NCI-H2107 treated with DMSO at 0.1 percent for 48 hours (cell line): ENCODE data around the gene TUBGCP2.

Source experiments
- DNase-seq: peaks from one replicate; lab custom pipeline; 2025; ENCODE audit not compliant: unreplicated experiment; lab: John Stamatoyannopoulos, UW

The TUBGCP2 gene

DNA sequence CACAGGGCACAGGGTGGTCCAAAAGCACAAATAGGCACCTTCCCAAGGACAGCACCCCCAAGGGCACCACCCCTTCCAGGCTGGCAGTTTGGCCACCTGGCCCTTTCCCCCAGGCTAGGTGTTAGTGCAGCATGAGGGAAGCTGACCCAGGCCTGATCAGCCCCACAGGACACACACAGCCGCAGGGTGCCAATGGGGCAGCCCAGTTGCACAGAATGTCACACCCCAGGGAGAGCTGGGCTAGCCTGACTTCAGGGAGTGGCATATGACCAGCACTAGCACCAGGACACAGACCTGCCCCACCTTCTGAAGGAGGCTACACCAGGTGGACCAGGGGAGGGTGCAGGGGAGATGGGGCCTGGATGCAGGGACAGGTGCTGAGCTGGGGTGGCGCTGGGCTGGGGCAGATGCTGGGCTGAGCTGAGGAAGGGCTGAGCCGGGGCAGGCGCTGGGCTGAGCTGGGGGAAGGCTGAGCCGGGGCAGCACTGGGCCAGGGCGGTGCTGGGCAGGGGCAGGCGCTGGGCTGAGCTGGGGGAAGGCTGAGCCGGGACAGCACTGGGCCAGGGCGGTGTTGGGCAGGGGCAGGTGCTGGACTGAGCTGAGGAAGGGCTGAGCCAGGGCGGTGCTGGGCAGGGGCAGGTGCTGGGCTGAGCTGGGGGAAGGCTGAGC, 28.1 kb downstream of the TUBGCP2 start:
- no peak for DNase-seq

GRCh38 chr10:133279326-133280226, 29.1 kb downstream of the TUBGCP2 start:
- no peak for DNase-seq

DNA sequence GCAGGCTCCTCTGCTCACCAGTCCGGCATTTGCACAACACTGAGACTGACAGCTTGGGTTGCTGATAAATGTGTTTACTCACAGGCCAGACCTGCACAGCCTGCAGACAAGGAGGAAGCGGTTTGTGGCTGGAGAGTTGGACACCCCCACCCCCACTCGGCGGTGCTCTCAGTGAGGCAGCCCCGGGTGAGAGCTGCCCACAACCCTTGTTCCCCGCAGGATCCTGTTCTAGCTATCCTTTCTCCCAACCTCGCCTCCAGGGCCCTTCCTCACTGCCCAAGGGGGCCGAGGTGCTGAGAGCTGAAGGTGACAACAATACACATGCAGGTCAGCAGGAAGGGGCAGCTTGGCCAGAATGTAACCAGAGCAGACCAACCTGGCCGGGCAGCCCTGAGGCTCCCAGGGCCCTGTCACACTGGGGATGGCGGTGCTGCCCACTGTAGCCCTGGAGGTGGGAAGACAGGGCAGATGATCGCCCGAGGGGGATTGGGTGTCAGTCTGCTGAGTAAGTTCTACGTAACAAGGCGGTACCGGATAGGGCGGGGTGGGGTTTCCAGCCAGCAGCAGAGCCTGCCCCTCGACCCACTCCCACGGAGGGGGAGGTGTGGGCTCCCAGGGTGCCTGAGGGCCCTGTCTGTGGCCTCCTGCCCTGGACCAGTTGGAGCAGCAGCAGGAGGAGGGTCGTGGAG, 30.0 kb downstream of the TUBGCP2 start:
- no peak for DNase-seq

DNA sequence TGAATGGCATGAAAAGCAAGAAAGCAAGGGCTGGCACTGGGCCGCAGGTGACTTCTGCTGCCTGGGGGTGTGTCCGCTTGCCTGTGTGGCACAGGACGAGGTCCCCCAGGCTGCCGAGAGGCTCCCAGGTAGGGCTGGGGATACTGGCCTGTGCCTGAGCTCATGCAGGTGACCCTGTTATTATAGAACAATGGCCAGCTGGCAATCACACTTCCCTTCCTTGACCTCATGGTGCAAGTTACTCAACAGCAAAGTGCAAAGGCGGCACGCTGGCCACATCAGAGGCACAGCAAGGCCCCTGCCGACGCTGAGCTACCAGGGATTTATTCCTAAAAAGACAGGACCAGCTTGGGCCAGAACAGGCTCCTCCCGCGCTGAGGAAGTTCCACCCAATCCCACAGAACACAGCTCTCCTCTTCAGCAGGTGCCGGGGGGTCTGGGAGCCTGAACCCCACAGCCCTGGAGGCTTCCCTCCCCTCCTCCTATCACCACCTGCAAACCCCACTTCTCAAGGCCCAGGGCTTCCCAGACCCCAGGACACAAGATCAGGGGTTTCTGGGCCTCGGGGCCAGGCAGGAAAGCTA, 30.6 kb downstream of the TUBGCP2 start:
- DNase-seq, result no peak

DNA sequence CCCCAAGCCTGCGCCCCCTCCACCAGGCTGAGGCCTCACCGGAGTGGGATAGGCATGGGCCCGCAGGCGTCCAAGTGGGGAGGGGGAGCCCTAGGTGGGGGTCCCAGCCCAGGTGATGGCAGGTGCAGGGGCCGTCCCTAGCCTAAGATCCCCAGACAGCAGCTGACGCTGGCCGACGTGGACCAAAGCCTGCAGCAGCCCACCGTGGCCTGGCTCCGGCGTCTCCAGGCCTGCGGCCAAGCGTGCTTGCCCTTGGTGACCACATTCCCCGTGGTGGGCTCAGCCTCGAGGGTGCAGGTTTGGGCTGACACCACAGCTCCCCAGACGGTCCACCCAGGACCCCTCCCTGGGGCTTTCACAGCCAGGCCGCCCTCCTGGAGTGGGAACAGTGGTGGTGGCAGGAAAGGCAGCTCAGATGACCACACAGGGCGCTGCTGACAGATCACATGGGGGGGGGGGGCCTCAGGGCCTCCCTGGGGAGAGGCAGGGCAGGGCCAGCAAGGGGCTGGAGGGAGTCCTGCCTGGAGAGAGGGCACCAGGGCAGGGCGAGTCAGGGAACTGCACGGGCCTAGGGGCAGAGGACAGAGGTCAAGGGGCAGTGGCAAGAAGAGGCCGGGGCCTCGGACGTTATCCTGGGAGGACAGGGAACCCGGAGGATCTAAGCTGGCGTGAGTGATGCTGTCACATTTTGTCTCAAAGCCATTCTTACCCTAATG, 31.2 kb downstream of the TUBGCP2 start:
- no peak for DNase-seq

- DNase-seq, result no peak
Measured at GRCh38 chr10:133276435-133277201, 32.1 kb downstream of the TUBGCP2 start, which contains the start of gene ADAM8. Gene ADAM8, minus strand, starts transcription at chr10:133276868. Its CDS starts 51 bp downstream, at chr10:133276817.

DNA sequence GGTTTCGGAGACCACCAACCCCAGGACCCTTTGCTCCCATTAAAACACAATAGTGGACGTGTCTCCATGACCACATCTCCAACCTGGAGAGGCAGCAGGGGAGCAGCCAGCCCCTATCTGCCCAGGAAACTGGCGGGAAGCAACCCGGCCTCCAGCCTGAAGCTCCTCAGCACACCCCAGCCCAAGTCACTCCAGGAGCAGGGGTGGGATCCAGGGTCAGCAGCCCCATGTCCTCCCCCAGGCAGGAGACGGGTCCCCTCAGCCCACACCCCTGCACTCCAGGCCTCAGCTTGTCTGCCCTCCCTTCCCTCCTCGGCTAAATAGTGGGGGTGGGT, 32.6 kb downstream of the TUBGCP2 start:
- no peak for DNase-seq

GRCh38 chr10:133275684-133276092, 33.0 kb downstream of the TUBGCP2 start:
- no peak for DNase-seq

- DNase-seq, result no peak
Measured at GRCh38 chr10:133274751-133275683, 33.7 kb downstream of the TUBGCP2 start.

DNA sequence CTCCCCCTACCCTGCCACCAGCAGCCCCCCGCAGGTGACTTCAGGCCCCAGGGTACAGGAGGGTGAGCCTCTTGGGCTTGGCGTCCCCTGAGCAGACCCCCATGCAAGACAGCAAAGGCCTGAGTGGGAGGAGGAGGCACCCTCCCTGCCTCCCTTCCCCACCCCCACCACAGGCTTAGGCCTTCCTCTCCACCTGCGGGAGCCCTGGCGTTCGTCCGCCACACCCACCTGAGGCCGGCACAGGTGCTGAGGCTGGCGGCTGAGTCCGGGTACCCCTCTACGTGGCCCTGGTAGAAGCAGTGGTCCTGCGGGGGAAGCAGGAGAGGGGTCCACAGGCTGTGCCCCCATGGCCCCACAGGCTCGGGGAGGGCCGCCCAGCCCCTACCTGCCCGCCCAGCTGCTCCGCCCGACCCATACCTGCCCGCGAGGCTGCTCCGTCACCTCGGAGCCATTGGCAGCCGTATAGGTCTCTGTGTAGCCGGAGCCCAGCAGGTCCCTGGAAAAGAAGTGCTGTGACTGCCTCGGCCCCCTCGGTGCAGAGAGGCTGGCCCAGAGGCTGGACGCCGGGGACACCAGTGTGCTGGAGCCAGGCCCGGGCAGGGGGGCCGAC, 35.0 kb downstream of the TUBGCP2 start:
- DNase-seq, result no peak

GRCh38 chr10:133272964-133273420, 35.7 kb downstream of the TUBGCP2 start:
- no peak for DNase-seq

DNA sequence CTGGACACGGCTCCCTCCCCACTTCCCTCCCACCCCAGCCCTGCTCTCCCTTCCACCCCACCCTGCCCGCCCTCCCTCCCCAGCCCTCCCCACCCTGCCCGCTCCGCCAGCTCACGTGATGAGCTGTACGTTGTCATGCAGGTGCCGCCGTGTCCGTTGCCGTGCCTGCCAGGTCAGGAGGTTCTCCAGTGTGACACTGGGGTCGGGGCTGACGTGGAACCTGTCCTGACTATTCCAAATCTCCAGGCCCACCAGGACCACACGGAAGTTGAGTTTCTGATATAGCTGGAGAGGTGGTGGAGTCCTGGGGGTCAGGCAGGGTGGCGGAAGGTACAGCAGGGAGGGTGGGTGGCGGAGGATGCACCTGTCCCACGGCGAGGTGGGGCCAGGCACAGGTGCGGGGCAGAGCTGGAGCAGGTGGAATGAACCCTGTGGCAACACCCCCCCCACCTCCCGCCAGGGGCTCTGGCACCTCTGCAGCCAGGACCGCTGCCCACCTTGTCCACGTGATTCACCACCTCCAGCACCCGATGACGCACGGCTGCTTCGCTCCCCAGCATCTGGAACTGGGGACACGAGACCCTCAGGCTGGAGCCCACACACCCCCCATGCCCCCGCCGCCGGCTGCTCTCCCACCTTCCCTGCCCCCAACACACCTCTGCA, 36.2 kb downstream of the TUBGCP2 start:
- DNase-seq, result no peak

- no peak for DNase-seq
Measured at GRCh38 chr10:133271521-133272300, 37.0 kb downstream of the TUBGCP2 start.

- DNase-seq, result no peak
Measured at GRCh38 chr10:133270773-133271297, 37.8 kb downstream of the TUBGCP2 start.

DNA sequence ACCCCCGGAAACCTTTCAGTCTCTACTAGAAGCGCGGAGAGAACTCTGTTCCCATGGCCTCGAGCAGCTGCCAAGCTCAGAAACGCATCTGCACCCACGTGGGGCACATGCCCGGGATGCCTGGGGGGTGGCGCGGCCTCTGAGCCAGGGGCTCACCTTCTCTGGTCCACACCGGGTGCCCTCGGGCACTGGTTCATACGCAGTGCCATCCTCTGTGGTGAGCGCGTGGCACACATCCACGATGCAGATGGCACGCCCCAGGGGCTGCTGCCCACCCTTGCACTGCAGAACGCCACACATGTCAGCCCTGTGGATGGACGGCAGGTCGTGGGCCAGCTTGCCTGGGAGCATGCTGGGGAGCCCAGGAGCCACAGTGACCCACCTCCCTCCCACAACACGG, 38.5 kb downstream of the TUBGCP2 start:
- no peak for DNase-seq

DNA sequence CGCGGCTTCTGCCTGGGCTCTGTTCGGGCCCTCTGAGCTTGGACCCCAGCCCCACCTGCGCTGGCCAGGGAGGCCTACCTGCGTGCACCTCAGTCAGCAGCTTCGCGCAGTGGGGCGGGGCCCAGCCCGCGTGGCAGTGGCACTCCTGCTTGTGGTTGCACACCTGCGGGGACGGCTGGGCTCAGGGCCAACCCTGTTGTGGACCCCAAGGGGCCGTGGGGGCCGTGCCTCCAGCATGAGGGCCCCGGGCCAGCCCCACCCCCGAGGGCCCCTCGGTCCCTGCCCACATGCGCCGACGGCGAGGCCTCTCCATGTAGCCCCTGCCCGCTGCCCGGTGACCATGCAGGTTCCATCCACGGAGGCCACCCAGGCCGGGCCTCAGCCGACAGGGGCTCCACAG, 39.3 kb downstream of the TUBGCP2 start:
- DNase-seq, result no peak

DNA sequence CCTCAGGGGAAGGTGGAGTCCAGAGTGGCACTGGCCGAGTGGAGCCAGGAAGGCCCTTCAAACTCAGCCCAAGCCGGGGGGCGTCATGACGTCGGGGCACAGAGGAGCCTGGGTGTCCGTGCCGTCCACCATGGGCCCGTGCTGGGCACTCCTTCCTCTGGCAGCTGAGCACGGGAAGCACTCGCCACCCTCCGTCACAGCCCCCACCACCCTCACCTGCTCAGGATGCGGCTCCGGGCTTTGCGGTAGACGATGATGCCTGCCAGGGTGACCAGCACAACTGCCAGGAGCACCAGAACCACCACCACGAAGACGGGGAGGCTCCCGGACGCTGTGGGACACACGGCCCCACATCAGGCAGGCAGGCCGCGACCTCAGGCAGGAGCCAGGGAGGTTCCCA, 40.1 kb downstream of the TUBGCP2 start:
- DNase-seq, result no peak
